Measurements from ENCODE around the gene MLF2.

- TF ChIP-seq CTCF (IDR thresholded peaks at IDR 0.05) (no peak), POLR2AphosphoS5 (IDR thresholded peaks at IDR 0.05; ENCODE audit: low read depth, low read length) (no peak)
Observed at GRCh38 chr12:6788972-6789924, 36.3 kb upstream of the MLF2 start, which contains the start of gene CD4.
